Measurements from ENCODE around the gene HIBADH.

Gene HIBADH

DNA sequence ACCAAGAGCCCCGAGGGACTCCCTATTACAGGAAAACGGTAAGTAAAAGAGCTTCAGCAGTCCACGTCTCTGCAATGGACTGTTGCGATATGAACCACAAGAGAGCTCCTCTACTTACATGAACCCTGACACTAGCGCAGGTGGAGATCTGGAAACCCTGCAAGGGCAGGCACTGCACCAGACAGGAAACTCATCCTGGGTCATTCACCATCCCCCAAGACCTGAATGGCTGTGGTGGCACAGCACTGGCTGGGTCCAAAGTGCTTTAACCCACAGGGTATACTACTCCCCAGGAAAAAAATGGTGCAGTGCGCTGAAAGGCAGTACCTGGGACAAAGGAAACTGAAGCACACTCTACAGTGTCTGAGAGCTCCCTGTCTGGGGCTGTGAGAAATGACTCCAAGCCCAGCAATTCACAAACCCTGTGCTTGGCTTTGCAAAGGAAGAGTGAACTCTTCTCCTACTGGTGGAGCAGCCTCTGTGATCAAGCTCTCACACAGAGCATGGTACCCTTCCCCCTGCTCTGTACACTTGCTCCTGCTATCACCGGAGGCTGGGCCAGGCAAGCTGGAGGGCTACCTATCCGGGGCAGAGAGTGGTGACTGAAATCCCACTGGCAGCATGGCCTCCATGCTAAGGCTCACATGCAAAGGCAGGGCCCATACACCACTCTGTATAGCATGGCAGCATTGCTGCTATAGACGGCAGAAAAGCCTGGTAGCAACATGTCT, 44.9 kb downstream of the HIBADH start:
- H3K4me1 ChIP-seq (ENCODE audit: control insufficient read depth, insufficient read depth, low read length) = no peaks in the 10 kb centered on the region
- H3K4me3 ChIP-seq (ENCODE audit: low read length) = no peak overlapping the region
- peaks cover 4% of the 10 kb centered on the region for H3K36me3 ChIP-seq (ENCODE audit: control insufficient read depth, insufficient read depth, low read length)
- peaks cover 3% of the 10 kb centered on the region for H3K27me3 ChIP-seq (ENCODE audit: control insufficient read depth, insufficient read depth, low read length)
- no peak overlapping the region for H3K9ac ChIP-seq (ENCODE audit: low read length)
- H3K27ac ChIP-seq (ENCODE audit: low read depth, low read length) = no peak overlapping the region

DNA sequence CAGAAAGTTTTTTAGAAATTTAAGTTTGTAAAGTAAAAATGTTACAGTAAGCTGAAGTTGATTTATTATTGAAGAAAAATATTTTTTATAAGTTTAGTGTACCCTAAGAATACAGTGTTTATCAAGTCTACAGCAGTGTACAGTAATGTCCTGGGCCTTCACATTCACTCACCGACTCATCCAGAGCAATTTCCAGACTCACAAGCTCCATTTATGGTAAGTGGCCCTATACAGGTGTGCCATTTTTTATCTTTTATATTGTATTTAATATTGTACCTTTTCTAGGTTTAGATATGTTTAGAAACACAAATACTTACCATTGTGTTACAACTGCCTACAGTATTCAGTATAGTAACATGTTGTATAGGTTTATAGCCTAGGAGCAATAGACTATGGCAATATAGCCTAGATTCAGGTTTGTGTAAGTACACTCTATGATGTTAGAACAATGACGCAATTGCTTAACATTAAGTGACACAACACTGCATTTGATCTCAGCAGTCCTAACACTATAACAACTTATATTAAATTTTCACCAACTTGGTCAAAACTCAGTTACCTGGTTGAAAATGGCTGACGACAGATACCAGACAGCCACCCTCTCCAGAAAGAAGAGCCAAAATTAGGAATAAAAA, 45.7 kb downstream of the HIBADH start:
- peaks cover 4% of the 10 kb centered on the region for H3K36me3 ChIP-seq (ENCODE audit: control insufficient read depth, insufficient read depth, low read length)
- H3K9ac ChIP-seq (ENCODE audit: low read length) = no peak overlapping the region
- H3K4me3 ChIP-seq (ENCODE audit: low read length) = no peak overlapping the region
- no peaks in the 10 kb centered on the region for H3K4me1 ChIP-seq (ENCODE audit: control insufficient read depth, insufficient read depth, low read length)
- H3K27me3 ChIP-seq (ENCODE audit: control insufficient read depth, insufficient read depth, low read length) = peaks cover 3% of the 10 kb centered on the region
- H3K27ac ChIP-seq (ENCODE audit: low read depth, low read length) = no peak overlapping the region

DNA sequence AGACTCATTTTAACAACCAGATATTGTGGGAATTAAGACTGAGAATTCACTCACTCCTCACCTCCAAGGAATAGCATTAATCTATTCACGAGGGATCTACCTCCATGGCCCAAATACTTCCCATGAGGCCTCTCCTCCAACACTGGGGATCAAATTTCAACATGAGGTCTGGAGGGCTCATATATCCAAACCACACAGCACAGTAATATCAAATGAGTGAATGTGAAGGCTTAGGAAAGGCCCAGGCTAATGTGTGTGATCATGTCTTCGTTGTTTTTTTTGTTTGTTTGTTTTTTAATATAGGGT, 46.5 kb downstream of the HIBADH start:
- Histone ChIP-seq H3K36me3 (ENCODE audit: control insufficient read depth, insufficient read depth, low read length) (peaks cover 4% of the 10 kb centered on the region), H3K4me1 (ENCODE audit: control insufficient read depth, insufficient read depth, low read length) (no peaks in the 10 kb centered on the region), H3K27ac (ENCODE audit: low read depth, low read length) (no peak overlapping the region), H3K4me3 (ENCODE audit: low read length) (no peak overlapping the region), H3K9ac (ENCODE audit: low read length) (no peak overlapping the region), H3K27me3 (ENCODE audit: control insufficient read depth, insufficient read depth, low read length) (peaks cover 3% of the 10 kb centered on the region)

DNA sequence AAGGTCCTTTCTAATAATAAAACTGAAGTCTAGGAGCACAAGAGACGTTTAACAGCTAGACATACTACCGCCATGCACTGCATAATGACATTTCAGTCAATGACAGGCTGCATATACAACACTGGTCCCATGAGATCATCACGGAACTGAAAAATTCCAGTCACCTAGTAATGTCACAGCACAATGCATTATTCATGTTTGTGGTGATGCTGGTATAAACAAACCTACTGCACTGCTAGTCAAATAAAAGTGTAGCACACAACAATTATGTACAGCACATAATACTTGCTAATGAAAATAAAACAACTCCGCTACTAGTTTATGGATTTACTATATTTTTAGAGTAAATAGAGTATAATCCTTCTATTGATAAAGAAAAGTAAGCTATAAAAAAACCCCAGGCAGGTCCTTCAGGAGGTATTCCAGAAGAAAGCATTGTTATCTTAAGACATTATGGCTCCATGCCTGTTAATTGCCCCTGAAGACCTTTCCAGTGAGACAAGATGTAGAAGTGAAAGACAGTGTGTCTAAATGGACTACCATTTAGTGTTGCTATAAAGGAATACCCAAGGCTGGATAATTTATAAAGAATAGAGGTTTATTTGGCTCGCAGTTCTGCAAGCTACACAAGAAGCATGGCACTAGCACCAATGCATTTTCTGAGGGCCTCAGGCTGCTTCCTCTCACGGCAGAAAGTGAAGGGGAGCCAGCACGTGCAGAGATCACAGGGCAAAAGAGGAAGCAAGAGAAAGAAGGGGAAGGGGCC, 47.1 kb downstream of the HIBADH start:
- peaks cover 4% of the 10 kb centered on the region for H3K36me3 ChIP-seq (ENCODE audit: control insufficient read depth, insufficient read depth, low read length)

GRCh38 chr7:27614095-27614494, 48.6 kb downstream of the HIBADH start:
- peaks cover 3% of the 10 kb centered on the region for H3K27me3 ChIP-seq (ENCODE audit: control insufficient read depth, insufficient read depth, low read length)
- H3K4me3 ChIP-seq (ENCODE audit: low read length) = no peak overlapping the region
- no peak overlapping the region for H3K27ac ChIP-seq (ENCODE audit: low read depth, low read length)
- H3K9ac ChIP-seq (ENCODE audit: low read length) = no peak overlapping the region
- no peaks in the 10 kb centered on the region for H3K4me1 ChIP-seq (ENCODE audit: control insufficient read depth, insufficient read depth, low read length)
- peaks cover 4% of the 10 kb centered on the region for H3K36me3 ChIP-seq (ENCODE audit: control insufficient read depth, insufficient read depth, low read length)

More for the DNA sequence above, 47.1 kb downstream of the HIBADH start:
- Histone ChIP-seq H3K4me1 (ENCODE audit: control insufficient read depth, insufficient read depth, low read length) (no peaks in the 10 kb centered on the region), H3K9ac (ENCODE audit: low read length) (no peak overlapping the region), H3K27me3 (ENCODE audit: control insufficient read depth, insufficient read depth, low read length) (peaks cover 3% of the 10 kb centered on the region), H3K27ac (ENCODE audit: low read depth, low read length) (no peak overlapping the region), H3K4me3 (ENCODE audit: low read length) (no peak overlapping the region)

GRCh38 chr7:27611059-27611458, 51.6 kb downstream of the HIBADH start:
- Histone ChIP-seq H3K27me3 (ENCODE audit: control insufficient read depth, insufficient read depth, low read length) (no peaks in the 10 kb centered on the region), H3K27ac (ENCODE audit: low read depth, low read length) (no peak overlapping the region), H3K9ac (ENCODE audit: low read length) (no peak overlapping the region), H3K4me3 (ENCODE audit: low read length) (no peak overlapping the region), H3K4me1 (ENCODE audit: control insufficient read depth, insufficient read depth, low read length) (peaks cover 3% of the 10 kb centered on the region), H3K36me3 (ENCODE audit: control insufficient read depth, insufficient read depth, low read length) (no peaks in the 10 kb centered on the region)

GRCh38 chr7:27608776-27609495, 53.7 kb downstream of the HIBADH start:
- Histone ChIP-seq H3K27me3 (ENCODE audit: control insufficient read depth, insufficient read depth, low read length) (no peaks in the 10 kb centered on the region), H3K4me3 (ENCODE audit: low read length) (no peak overlapping the region), H3K9ac (ENCODE audit: low read length) (no peak overlapping the region), H3K4me1 (ENCODE audit: control insufficient read depth, insufficient read depth, low read length) (peaks cover 3% of the 10 kb centered on the region), H3K27ac (ENCODE audit: low read depth, low read length) (no peak overlapping the region), H3K36me3 (ENCODE audit: control insufficient read depth, insufficient read depth, low read length) (no peaks in the 10 kb centered on the region)

DNA sequence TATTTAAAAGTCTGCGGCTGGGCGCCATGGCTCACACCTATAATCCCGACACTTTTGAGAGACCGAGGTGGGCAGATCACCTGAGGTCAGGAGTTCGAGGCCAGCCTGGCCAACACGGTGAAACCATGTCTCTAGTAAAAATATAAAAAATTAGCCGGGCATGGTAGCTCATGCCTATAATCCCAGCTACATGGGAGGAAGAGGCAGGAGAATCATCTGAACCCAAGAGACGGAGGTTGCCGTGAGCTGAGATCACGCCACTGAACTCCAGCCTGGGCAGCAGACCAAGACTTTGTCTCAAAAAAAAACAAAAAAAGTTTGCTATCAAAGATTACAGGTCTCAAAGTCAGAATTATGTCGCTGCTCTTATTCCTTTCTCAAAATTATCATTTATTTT, 55.5 kb downstream of the HIBADH start:
- Histone ChIP-seq H3K27me3 (ENCODE audit: control insufficient read depth, insufficient read depth, low read length) (no peaks in the 10 kb centered on the region), H3K27ac (ENCODE audit: low read depth, low read length) (no peak overlapping the region), H3K36me3 (ENCODE audit: control insufficient read depth, insufficient read depth, low read length) (no peaks in the 10 kb centered on the region), H3K4me1 (ENCODE audit: control insufficient read depth, insufficient read depth, low read length) (peaks cover 3% of the 10 kb centered on the region), H3K4me3 (ENCODE audit: low read length) (no peak overlapping the region), H3K9ac (ENCODE audit: low read length) (no peak overlapping the region)

GRCh38 chr7:27606270-27607209, 56.1 kb downstream of the HIBADH start:
- no peaks in the 10 kb centered on the region for H3K27me3 ChIP-seq (ENCODE audit: control insufficient read depth, insufficient read depth, low read length)
- H3K36me3 ChIP-seq (ENCODE audit: control insufficient read depth, insufficient read depth, low read length) = no peaks in the 10 kb centered on the region
- H3K27ac ChIP-seq (ENCODE audit: low read depth, low read length) = no peak overlapping the region
- no peak overlapping the region for H3K4me3 ChIP-seq (ENCODE audit: low read length)
- H3K4me1 ChIP-seq (ENCODE audit: control insufficient read depth, insufficient read depth, low read length) = peaks cover 3% of the 10 kb centered on the region
- H3K9ac ChIP-seq (ENCODE audit: low read length) = no peak overlapping the region

- Histone ChIP-seq H3K9ac (ENCODE audit: low read length) (no peak overlapping the region), H3K27ac (ENCODE audit: low read depth, low read length) (no peak overlapping the region)
Observed at GRCh38 chr7:27605689-27606269, 56.9 kb downstream of the HIBADH start.

GRCh38 chr7:27605283-27605682, 57.4 kb downstream of the HIBADH start:
- Histone ChIP-seq H3K4me1 (ENCODE audit: control insufficient read depth, insufficient read depth, low read length) (peaks cover 3% of the 10 kb centered on the region), H3K9ac (ENCODE audit: low read length) (no peak overlapping the region)

More at GRCh38 chr7:27605689-27606269, 56.9 kb downstream of the HIBADH start:
- Histone ChIP-seq H3K27me3 (ENCODE audit: control insufficient read depth, insufficient read depth, low read length) (no peaks in the 10 kb centered on the region), H3K4me3 (ENCODE audit: low read length) (no peak overlapping the region), H3K4me1 (ENCODE audit: control insufficient read depth, insufficient read depth, low read length) (peaks cover 3% of the 10 kb centered on the region), H3K36me3 (ENCODE audit: control insufficient read depth, insufficient read depth, low read length) (no peaks in the 10 kb centered on the region)

More at GRCh38 chr7:27605283-27605682, 57.4 kb downstream of the HIBADH start:
- Histone ChIP-seq H3K4me3 (ENCODE audit: low read length) (no peak overlapping the region), H3K27me3 (ENCODE audit: control insufficient read depth, insufficient read depth, low read length) (no peaks in the 10 kb centered on the region), H3K36me3 (ENCODE audit: control insufficient read depth, insufficient read depth, low read length) (no peaks in the 10 kb centered on the region), H3K27ac (ENCODE audit: low read depth, low read length) (no peak overlapping the region)
